ENCODE results near the gene SESN2. TPM values are rescaled to one million over a fixed set of nuclear protein-coding genes. Genes with fewer than 3 reads are reported as not detected.

Gene SESN2
- total RNA-seq, 4 donors from 2014 or later = 7.8 to 20.6 (median 9.3) TPM

- Histone ChIP-seq H3K4me3 (no peak overlapping the region), H3K36me3 (no peaks in the 10 kb centered on the region), H3K27me3 (no peaks in the 10 kb centered on the region), H3K4me1 (no peaks in the 10 kb centered on the region), H3K27ac (no peak overlapping the region), H3K9me3 (no peaks in the 10 kb centered on the region)
- TF ChIP-seq POLR2A (IDR thresholded peaks at IDR 0.05) = no peak
- no peak for TF ChIP-seq CTCF (IDR thresholded peaks at IDR 0.05)
- DNase-seq = no peak
- WGBS, 2 donors = 53 to 68% methylated on average over 5 of the region's 5 CpGs
- intact Hi-C loops (cut with DNase I) = no loop called here
Measured at GRCh38 chr1:28302247-28302646, 42.9 kb downstream of the SESN2 start.

DNA sequence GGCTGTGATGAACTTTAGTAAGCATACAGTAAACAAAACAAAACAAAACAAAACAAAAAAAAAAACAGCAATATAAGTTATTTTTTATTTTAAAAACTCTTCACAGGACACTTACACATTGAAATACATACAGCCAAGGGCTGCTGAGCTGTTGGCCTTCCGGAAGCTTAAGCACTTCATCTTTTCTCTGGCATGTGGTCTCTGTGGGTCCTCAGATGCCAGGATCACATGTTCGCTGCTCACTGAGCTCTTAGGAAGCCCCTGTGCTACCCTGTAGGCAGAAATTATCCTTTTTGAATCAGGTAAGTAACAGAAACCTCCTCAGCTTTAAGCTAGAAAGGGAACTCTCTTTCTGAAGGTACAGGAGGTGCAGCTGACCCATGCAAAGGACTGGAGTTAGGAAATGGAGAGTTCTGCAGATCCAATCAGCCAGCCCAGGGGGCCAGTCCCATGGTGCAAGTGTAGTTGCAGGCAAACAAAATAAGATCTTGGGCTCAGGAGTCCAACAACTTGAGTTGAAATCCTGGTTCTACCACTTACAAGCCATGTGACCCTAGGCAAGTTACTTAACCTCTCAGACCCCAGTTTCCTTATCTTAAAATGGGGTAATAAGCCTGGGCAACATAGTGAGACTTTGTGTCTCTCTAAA lies 47.1 kb downstream of the SESN2 start:
- no peak for TF ChIP-seq POLR2A (IDR thresholded peaks at IDR 0.05)
- TF ChIP-seq CTCF (IDR thresholded peaks at IDR 0.05) = no peak
- WGBS, 2 donors = 60 to 80% methylated on average over 2 of the region's 2 CpGs

GRCh38 chr1:28308750-28309149 lies 49.4 kb downstream of the SESN2 start:
- 87 to 91% methylated on average over 3 of the region's 3 CpGs for WGBS, 2 donors
- Histone ChIP-seq H3K27ac (no peak overlapping the region), H3K4me3 (no peak overlapping the region), H3K4me1 (peaks cover 0 to 7% (median 3%) of the 10 kb centered on the region in 3 donors), H3K27me3 (peaks cover 0 to 21% (median 0%) of the 10 kb centered on the region in 4 donors), H3K9me3 (no peaks in the 10 kb centered on the region), H3K36me3 (no peaks in the 10 kb centered on the region)
- intact Hi-C loops (cut with DNase I) = no loop called here
- TF ChIP-seq CTCF (IDR thresholded peaks at IDR 0.05) = no peak
- TF ChIP-seq POLR2A (IDR thresholded peaks at IDR 0.05) = no peak
- no peak for DNase-seq

More for the DNA sequence above, 47.1 kb downstream of the SESN2 start:
- Histone ChIP-seq H3K27ac (no peak overlapping the region), H3K4me1 (no peaks in the 10 kb centered on the region), H3K4me3 (no peak overlapping the region), H3K36me3 (no peaks in the 10 kb centered on the region), H3K27me3 (peaks cover 0 to 21% (median 0%) of the 10 kb centered on the region in 4 donors), H3K9me3 (no peaks in the 10 kb centered on the region)
- DNase-seq = no peak
- intact Hi-C loops (cut with DNase I) = no loop called here

GRCh38 chr1:28309702-28310101 lies 50.4 kb downstream of the SESN2 start:
- Histone ChIP-seq H3K4me3 (no peak overlapping the region), H3K27ac (no peak overlapping the region), H3K9me3 (no peaks in the 10 kb centered on the region), H3K4me1 (peaks cover 0 to 17% (median 6%) of the 10 kb centered on the region in 3 donors), H3K27me3 (peaks cover 0 to 21% (median 0%) of the 10 kb centered on the region in 4 donors), H3K36me3 (no peaks in the 10 kb centered on the region)
- intact Hi-C loops (cut with DNase I) = no loop called here
- TF ChIP-seq POLR2A (IDR thresholded peaks at IDR 0.05) (no peak), CTCF (IDR thresholded peaks at IDR 0.05) (no peak)
- 70 to 79% methylated on average over 2 of the region's 2 CpGs for WGBS, 2 donors
- no peak for DNase-seq

DNA sequence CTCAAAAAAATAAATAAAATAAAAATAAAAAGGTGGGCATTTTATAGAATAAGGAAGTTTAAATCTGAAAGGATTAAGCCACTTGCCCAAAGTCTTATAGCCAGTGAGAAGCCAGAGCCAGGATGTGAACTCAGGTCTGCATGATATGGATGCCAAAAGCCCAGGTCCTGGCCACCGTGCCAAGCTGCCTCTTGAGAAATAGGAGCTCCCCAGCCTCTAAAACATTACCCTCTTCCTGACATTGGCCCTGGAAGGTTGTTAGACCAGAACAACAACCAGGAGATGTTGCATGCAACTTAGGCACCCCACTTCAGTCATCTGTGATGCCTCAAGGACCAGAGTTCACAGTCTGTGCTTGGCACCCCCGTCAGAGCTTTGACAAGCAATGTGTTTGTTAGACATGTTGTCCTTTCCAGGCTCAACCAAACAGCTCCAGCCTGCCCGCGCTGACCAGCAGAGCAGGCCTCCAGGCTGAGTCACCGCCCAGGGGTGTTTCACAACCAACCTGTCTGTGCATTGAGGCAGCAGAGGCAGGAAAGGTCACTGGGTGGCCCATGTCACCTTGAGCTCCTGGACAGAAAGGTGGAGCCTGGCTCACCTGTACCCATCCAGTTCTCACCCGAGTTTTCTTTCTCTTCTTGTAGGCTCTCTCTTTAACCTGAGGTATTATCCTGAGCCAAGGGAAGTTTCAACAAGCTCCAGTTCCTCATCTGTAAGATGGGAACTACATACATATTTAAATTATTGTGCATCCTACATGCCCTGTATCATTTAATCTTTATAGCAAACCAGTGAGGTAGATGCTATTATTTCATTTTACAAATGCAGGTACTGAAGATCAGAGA lies 54.6 kb downstream of the SESN2 start:
- H3K4me1 ChIP-seq = peaks cover 0 to 22% (median 6%) of the 10 kb centered on the region in 3 donors
- H3K27me3 ChIP-seq = peaks cover 0 to 28% (median 0%) of the 10 kb centered on the region in 4 donors
- no peaks in the 10 kb centered on the region for H3K9me3 ChIP-seq
- H3K27ac ChIP-seq = peak overlapping the region; percentile 18 to 73 (median 42)
- no peak for DNase-seq
- H3K36me3 ChIP-seq = no peaks in the 10 kb centered on the region
- no peak overlapping the region for H3K4me3 ChIP-seq
- intact Hi-C loops (cut with DNase I) = no loop called here
- WGBS, 2 donors = 43 to 55% methylated on average over 4 to 5 of the region's 6 CpGs
- no peak for TF ChIP-seq CTCF (IDR thresholded peaks at IDR 0.05)
- TF ChIP-seq POLR2A (IDR thresholded peaks at IDR 0.05) = no peak
